NK-92 (cell line): Measurements from ENCODE around the gene DMRTA2.
"Not testable (repeated sequence)": the region's sequence is repeated elsewhere in the genome, so short reads cannot be mapped to it uniquely, and the experiment has no call there.

Experiments used
- DNase-seq: peaks from one replicate; lab custom pipeline; 2025; ENCODE audit not compliant: unreplicated experiment; lab: John Stamatoyannopoulos, UW

The DMRTA2 gene

GRCh38 chr1:50393522-50394120 lies 29.6 kb downstream of the DMRTA2 start:
- DNase-seq: no peak

- not testable (repeated sequence) for DNase-seq
Observed at GRCh38 chr1:50381551-50381950, 41.7 kb downstream of the DMRTA2 start.

GRCh38 chr1:50378770-50379169 lies 44.5 kb downstream of the DMRTA2 start:
- DNase-seq: no peak

DNA sequence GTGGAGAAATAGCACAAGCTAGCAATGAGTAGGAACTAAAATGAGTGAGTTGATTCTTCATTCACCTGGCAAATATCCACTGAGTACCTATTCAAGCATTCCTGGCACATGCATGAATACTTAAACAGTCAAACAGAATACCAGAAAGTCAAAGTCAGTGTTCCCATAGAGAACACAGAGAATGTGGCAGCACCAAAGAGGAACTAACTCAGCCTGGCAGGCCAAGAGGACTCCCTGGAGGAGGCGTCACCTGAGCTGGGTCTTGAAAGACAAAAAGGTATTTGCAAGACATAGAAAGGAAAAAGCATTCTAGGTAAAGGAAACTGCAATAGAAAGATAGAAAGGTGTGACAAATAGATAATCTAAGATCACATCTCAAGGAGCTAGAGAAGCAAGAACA lies 49.7 kb downstream of the DMRTA2 start:
- no peak for DNase-seq

- DNase-seq: no peak
Observed at GRCh38 chr1:50371749-50372148, 51.5 kb downstream of the DMRTA2 start.

- DNase-seq: no peak
Observed at GRCh38 chr1:50369830-50370229, 53.4 kb downstream of the DMRTA2 start.

DNA sequence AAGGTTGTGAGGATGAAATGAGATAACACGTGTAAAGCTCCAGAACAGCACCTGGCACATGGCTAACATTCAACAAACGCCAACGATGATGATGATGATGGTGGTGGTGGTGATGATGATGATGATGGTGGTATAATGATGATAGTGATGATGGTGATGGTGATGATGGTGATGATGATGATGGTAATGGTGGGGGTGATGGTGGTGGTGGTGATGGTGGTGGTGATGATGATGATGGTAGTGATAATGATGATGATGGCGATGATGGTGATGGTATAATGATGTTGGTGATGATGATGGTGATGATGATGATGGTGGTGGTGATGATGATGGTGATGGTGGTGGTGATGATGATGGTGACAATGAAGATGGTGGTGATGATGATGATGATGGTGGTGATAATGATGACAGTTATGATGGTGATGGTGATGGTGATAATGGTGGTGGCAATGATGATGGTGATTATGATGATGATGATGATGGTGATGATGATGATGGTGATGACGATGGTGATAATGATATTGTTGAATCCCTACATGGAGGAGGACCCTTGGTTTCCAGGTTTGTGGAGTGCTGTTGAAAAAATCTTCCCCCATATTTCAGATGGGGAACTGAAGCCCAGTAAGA lies 54.1 kb downstream of the DMRTA2 start:
- no peak for DNase-seq

GRCh38 chr1:50368179-50369007 lies 54.9 kb downstream of the DMRTA2 start:
- no peak for DNase-seq
